Lower leg skin (tissue), 3 donors: ENCODE results near the gene IQCK.

Experiments
- POLR2A ChIP-seq, 2 donors: fragments of 450-650 bp; IDR thresholded peaks; one replicate each; pipeline ENCODE4 v1.6.1; 2016 to 2017; ENCODE audit warnings: antibody characterized with exemption in 2 of 2, mild to moderate bottlenecking in 1 of 2, moderate library complexity in 1 of 2
- TF ChIP-seq, protein P1 (sequence below), 3 donors: fragments of 450-650 bp; IDR thresholded peaks; one replicate each; pipeline ENCODE4 v1.5.1; 2016; ENCODE audit warnings: antibody characterized with exemption in 3 of 3, mild to moderate bottlenecking in 3 of 3, moderate library complexity in 2 of 3

DNA sequence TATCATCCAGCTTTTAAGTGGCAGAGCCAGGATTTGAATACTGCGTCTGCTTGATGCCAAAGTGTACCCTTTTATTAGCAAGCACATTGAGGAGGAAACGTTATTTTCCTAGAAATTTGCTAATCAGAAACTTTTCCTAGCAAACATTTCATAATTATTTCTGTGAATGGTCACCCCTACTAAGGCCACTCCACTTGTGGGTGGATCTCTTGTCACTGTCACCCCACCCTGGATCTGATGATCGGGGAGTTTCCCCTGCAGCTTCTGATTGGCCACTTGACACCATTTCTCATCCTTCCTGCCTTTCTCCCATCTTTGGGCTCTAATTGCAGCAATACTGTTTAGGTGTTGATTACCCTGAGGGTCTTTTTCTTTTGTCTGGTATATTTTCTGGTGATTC, 130.7 kb downstream of the IQCK start:
- TF ChIP-seq, protein P1, sequence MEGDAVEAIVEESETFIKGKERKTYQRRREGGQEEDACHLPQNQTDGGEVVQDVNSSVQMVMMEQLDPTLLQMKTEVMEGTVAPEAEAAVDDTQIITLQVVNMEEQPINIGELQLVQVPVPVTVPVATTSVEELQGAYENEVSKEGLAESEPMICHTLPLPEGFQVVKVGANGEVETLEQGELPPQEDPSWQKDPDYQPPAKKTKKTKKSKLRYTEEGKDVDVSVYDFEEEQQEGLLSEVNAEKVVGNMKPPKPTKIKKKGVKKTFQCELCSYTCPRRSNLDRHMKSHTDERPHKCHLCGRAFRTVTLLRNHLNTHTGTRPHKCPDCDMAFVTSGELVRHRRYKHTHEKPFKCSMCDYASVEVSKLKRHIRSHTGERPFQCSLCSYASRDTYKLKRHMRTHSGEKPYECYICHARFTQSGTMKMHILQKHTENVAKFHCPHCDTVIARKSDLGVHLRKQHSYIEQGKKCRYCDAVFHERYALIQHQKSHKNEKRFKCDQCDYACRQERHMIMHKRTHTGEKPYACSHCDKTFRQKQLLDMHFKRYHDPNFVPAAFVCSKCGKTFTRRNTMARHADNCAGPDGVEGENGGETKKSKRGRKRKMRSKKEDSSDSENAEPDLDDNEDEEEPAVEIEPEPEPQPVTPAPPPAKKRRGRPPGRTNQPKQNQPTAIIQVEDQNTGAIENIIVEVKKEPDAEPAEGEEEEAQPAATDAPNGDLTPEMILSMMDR (IDR thresholded peaks at IDR 0.05), result no peak
- TF ChIP-seq POLR2A (IDR thresholded peaks at IDR 0.05), result no peak
